ENCODE data around the gene NTF4.
"Not testable (repeated sequence)": the region's sequence is repeated elsewhere in the genome, so short reads cannot be mapped to it uniquely, and the experiment has no call there.

DNA sequence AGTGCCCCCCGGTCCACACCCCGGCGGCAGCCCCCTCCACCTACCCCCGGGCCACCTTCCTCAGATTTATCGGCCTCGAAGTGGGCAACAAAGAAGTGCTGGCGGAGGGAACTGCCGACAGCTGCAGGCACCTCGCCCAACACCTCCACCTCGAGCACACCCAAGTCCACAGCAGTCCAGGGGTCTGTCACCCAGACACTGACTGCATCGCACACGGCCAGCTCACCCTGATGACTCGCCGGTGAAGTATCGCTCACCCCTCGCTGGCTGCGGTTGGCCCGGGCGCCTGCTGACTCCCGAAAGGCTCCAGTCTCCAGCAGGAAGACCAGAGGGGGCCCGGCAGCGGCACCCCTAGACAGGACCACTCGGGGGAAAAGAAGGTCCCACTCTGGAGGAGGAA, 39.0 kb downstream of the NTF4 start:
- TF ChIP-seq, protein P1, sequence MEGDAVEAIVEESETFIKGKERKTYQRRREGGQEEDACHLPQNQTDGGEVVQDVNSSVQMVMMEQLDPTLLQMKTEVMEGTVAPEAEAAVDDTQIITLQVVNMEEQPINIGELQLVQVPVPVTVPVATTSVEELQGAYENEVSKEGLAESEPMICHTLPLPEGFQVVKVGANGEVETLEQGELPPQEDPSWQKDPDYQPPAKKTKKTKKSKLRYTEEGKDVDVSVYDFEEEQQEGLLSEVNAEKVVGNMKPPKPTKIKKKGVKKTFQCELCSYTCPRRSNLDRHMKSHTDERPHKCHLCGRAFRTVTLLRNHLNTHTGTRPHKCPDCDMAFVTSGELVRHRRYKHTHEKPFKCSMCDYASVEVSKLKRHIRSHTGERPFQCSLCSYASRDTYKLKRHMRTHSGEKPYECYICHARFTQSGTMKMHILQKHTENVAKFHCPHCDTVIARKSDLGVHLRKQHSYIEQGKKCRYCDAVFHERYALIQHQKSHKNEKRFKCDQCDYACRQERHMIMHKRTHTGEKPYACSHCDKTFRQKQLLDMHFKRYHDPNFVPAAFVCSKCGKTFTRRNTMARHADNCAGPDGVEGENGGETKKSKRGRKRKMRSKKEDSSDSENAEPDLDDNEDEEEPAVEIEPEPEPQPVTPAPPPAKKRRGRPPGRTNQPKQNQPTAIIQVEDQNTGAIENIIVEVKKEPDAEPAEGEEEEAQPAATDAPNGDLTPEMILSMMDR (IDR thresholded peaks at IDR 0.05; ENCODE audit: low read depth, low read length), result not testable (repeated sequence)
- not testable (repeated sequence) for TF ChIP-seq EZH2phosphoT487 (IDR thresholded peaks at IDR 0.05; ENCODE audit: low read depth)
